HG02943 (cell line): ENCODE results near the gene NOC2L.

Experiments
- ATAC-seq: cut with Tn5 transposase; IDR thresholded peaks from one replicate; pipeline ENCODE4 v1.9.1; 2021; ENCODE audit warnings: mild to moderate bottlenecking, low read depth, moderate library complexity; ENCODE audit not compliant: unreplicated experiment

The NOC2L gene

DNA sequence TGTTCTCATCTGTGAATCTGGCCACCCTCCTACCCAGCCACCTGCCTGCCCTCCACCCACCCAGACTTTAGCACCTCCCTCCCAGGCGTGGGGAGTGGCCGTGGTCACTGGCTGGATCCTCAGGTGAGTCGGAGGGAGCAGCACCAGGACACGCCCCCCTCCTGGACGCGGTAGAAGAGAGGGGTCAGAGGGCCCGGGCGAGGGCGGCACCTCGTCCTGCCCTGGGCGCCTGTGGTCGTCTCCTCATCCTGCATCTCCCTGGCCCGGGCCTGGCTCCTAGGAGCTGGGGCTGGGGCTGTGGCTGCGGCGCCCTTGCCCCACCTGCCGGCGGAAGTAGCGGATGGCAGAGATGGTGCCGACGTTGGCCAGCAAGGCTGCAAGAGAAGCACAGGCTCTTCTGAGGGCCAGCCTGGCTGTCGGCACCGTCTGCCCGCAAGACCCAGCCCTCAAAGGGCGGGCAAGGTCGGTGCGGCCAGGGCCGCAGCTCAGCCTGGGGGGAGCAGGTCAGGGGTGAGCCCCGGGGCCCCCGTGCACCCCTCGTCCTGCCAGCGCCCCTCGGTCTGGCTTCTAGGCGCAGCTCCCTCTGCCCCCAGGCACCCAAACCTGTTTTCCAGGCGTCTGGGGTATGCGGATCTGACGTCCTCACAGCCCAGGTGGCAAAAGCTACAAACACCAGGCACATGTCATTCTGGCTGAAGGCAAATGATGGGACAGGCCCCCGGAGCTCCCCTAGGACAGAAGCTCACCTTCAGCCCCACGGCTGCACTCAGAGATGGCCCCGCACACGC lies 17.0 kb upstream of the NOC2L start:
- no peak for ATAC-seq

DNA sequence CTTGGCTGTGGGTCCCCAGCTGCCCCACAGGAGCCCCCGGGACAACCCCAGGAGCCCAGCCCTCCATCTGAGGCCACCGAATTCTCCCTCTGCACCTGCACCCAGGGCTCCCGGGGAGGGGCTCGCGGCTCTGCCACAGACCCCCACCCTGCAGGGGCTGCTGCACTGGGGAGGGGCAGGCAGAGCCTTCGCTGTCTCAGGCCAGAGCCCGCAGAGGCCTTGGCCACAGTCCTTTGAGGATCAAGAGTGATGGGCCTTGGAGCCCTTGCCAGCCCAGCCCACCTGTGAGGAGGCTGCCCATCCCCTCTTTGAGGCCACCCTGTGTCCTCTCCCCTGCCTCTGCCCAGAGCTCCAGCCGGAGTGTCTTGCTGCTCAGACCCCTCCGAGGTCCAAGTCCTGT lies 16.3 kb upstream of the NOC2L start:
- ATAC-seq: no peak

DNA sequence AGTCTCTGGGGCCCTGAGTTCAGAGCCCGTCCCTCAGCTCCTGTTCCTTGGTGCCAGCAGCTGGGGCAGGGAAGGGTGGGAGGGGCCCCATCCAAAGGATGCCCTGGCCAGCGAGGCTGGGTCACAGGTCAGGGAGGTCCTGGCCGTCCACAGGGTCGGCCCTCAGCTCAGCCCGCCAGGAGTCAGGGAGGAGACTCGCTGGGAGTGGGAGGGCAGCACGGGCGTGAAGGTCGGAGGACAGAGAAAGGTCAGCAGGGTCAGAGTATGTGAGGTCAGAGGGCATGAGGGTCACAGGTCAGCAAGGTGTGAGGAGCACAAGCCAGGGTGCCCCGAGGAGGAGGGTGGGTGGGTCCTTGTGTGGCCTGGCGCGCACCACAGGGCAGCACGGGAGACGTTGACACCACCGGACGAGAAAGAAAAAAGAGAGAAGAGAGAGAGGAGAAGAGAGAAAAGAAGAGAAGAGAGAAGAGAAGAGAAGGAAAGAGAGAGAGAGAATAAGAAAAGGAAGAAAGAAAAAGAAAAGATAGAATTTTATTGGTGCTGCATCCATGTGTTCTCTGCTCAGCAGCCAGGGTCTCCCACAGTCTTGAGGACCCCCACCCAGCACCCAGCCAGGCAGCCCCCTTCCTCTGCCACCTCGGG lies 15.8 kb upstream of the NOC2L start:
- no peak for ATAC-seq

DNA sequence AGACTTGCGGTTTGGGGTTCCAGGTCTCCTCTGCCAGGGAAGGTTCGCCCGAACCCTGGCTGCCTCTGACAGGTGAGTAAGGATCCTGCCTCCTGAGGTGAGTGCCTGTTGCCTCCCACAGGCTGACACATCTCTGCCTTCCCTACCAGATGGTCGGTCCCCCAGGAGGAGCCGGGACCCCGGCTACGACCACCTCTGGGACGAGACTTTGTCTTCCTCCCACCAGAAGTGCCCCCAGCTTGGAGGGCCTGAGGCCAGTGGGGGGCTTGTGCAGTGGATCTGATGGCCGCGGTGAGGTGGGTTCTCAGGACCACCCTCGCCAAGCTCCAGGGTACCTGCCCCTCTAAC lies 15.2 kb upstream of the NOC2L start:
- no peak for ATAC-seq

DNA sequence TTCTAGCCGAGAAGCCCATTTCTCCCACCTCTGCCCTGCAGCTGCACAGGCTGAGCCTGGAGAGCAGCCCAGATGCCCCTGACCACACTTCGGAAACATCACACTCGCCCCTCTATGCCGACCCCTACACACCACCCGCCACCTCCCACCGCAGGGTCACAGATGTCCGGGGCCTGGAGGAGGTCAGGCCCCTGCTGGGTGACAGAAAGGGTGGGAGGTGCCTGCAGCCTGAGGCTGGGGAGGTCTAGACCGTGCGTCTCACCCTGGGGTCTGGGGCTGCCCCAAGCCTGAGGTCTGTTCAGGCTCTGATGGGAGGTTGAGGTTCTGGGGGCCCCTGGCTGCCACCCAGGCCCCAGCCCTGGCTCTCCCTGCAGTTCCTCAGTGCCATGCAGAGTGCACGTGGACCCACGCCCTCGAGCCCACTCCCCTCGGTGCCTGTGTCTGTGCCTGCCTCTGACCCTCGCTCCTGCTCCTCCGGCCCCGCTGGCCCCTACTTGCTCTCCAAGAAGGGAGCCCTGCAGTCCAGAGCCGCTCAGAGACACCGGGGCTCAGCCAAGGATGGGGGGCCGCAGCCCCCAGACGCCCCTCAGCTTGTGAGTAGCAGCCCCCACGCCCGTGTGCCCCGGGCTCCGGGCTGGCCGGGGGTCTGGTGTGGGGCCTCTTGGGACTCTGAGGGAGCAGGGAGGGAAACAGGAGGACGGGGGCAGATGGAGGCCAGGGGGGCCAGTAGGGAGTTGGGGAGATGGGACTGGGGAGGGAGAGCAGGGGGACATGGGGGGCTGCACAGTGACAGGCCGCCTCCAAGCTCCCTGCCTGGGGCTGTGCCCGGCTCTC lies 14.6 kb upstream of the NOC2L start:
- ATAC-seq: no peak

DNA sequence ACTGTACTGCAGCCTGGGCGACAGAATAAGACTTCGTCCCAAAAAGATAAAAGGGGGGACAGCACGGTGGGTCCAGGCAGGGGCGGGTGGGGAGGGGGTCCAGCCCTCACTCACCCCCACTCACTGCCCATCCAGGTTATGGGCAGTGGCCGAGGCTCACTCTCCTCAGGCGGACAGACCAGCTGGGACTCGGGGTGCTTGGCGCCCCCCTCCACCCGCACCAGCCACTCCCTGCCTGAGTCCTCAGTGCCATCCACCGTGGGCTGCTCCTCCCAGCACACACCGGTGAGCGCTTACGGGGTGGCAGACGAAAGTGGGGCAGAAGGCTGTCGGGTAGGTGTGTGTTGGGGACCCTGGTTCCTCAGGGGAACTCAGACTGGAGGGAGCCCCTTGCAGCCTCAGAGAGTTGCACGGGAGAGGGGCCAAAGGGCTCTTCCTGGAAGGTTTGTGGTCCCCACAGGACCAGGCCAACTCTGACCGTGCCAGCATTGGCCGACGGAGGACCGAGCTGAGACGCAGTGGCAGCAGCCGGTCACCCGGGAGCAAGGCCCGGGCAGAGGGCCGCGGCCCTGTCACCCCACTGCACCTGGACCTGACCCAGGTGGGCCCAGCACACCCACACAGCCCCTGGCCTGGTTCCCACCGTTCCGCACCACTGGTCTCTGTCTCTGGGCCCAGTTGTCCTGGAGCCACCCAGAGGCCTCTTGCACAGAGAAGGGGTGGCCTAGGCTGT lies 13.8 kb upstream of the NOC2L start:
- no peak for ATAC-seq

DNA sequence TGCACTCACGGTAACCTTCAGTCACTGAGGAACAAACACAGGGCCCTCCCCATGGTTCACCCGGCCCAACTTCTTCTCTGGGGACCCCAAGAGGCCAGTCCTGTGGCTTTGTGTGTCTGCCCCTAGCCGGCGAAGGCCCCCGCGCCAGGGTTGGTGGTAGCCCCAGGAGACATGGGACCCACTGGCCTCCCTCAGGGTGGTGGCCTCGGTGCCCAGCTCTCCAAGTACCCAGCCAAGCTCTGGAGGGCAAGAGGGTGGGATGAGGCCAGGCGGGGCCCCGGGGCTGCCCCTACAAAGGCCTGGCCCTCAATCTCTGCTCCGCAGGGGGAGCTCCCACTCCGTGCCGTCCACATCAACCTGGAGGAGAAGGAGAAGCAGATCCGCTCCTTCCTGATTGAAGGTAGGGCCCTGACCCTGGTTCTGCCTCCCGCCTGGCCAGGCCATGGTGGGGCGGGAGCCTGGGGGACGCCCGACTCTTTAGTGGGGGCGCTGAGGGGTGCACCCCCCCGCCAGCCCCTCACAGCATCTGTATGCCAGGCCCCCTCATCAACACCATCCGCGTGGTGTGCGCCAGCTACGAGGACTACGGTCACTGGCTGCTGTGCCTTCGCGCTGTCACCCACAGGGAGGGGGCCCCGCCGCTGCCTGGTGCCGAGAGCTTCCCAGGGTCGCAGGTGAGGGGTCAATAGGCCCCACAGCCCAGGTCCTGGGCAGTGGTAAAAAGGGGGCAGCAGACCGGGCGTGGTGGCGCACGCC lies 12.9 kb upstream of the NOC2L start:
- ATAC-seq: no peak

DNA sequence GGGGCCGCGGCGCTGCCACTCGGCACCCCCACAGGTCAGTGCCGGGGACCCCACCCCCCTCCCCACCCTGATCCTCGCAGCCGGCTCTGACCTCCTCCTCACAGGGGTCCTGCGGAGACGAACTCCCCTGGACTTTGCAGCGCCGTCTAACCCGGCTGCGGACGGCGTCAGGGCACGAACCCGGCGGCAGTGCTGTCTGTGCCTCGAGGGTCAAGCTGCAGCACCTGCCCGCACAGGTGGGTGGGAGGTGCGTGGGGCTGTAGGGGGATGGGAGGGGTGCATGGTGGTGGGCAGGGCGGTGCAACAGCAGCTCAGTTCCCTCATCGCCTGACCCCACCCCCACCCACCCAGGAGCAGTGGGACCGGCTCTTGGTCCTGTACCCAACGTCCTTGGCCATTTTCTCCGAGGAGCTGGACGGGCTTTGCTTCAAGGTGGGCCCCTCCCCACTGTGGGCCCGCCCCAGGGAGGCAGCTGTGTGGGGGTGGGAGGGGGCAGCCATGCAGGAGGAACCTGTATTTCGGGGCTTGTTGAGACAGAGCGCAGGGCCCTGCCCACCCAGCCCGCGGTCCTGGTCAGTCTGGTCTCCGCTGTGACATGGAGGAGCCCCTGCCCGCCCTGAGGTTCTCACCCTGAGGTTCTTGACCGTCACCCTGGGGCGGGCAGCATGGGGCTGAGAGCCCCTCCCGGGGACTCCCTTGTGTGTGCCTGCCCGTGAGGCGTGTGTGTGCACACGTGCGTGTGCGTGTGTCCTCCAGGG lies 12.1 kb upstream of the NOC2L start:
- no peak for ATAC-seq

DNA sequence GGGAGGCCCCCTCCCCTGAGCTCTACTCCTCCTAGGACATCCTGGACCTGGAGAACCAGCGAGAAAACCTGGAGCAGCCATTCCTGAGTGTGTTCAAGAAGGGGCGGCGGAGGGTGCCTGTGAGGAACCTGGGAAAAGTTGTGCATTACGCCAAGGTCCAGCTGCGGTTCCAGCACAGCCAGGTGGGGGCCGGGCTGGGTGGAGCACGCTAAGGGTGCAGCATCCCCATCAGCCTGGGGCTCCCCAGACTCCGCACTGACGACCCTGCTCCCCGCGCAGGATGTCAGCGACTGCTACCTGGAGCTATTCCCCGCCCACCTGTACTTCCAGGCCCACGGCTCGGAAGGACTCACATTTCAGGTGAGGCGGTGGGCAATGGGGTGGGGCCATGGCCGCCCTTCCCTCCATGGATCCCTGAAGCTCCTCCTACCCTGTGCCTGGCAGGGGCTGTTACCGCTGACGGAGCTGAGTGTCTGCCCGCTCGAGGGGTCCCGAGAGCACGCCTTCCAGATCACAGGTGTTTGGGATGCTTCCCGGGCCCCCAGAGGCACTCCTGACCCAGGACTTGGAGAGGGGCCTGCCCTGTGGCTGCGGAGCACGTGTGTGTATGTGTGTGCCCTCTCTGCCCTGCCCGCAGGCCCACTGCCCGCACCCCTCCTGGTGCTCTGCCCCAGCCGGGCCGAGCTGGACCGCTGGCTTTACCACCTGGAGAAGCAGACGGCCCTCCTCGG lies 11.4 kb upstream of the NOC2L start:
- ATAC-seq: no peak

DNA sequence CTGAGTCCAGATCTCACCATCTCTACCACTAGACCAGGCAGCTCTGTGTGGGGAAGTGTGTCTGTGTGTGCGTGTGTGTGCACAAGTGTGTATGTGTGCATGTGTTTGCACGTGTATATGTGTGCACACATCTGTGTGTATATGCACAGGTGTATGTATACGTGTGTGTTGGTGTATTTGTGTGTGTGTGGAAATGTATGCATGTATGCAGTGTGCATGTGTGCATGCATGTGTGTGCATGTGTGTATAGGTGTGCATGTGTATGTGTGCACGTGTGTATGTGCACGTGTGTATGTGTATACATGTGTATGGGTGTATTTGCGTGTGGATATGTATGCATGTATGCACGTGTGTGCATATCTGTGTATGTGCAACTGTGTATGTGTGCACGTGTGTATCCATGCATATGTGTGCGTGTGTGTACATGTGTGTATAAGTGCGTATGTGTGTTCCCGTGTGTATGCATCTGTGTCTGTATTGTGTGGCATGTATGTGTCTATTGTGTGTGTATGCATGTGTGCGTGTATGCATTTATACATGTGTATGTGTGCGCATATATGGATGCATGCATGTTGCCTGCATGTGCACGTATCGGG lies 10.3 kb upstream of the NOC2L start:
- no peak for ATAC-seq

DNA sequence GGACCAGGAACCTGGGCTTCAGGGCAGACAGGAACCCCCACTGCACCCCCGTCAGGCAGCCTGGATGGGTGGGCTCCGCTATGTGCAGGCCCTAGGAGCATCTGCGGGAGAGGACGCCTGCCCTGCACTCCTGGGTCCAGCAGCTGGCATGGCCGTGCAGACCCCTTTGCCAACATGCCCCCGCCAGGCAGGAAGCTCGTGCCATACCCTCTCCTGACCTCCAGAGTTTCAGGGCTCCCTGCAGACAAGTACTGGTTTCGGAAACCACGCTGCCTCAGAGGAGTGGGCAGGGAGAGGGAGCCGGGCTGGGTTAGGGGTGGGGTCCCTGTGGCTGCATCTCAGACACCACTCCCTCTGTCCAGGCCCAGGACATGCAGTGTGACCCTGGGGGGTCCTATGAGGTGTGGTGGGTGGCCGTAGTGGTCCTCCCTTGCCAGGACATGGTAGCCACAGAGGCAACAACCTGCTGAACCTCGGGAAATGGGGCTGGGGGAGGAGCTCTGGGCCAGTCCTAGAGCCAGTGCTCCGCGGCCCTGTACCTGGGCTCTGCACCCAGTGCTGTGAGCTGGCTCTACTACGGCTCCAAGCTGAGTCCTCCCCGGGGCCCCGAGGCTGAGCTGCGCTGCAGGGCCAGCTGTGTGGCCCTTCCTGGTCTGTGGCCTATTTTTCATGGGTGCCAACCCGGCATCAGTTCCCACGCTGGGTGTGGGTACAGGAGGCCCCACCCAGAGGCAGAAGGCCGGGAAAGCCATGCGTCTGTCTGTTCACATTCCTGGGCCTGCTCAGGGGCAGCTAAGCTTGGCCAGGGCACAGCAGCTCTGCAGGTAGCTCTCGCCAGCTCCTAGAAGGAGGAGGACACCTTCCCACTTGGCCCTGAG lies 8.6 kb upstream of the NOC2L start:
- no peak for ATAC-seq

DNA sequence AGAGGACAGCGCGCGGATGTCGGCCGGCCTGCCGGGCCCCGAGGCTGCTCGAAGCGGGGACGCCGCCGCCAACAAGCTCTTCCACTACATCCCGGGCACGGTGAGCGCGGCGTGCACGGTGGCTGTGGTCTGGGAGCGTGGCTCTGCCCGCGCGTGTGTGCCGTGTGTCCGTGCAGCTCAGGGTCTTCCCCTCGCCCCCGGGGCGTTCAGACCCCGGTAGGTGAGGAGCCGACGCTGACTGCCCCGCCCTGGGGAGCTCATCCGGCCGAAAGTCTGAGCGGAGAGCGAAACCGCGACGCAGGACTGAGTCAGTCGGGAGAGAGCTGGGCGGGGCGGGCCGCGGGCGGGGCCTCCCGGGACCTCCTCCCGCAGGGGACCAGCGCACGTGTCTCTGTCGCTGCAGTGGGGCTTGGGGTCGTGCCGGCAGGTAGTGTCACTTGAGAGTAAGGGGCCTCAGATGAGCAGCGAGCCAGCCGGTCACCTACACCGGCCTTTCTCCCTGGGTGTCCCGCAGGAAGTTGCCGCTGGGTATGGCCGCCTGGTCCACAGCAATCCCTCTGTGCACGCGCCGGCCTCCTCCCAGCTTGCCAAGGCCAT lies 7.7 kb upstream of the NOC2L start:
- no peak for ATAC-seq

DNA sequence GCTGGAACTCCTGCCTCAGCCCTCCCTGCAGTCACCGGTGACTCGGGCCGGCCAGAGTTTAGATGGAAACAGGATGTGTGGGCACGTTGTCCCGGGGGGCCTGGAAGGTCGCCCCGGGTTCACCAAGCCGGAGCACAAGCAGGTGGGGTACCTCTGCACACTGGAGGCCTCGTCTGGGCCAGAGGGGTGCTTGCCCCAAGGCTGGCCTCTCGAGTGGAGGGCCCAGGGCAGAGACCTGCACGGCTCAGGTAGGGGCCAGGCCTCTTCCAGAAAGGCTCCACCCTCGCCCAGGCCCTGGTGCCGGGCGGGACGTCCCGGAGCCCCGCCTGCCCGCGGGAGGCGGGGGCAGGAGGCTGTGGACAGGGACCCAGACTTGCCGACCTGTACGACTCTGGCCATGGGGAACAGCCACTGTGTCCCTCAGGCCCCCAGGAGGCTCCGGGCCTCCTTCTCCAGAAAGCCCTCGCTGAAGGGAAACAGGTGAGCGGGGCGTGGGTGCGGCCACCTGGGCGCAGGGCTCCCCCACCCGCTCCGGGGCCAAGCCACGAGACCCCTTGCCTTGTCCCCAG lies 7.2 kb upstream of the NOC2L start, which contains the start of gene PLEKHN1:
Gene PLEKHN1 (plus strand): TSS at position 348 of the 569 bp plus-strand sequence. CDS start 50 bp downstream, at position 398.
- no peak for ATAC-seq

DNA sequence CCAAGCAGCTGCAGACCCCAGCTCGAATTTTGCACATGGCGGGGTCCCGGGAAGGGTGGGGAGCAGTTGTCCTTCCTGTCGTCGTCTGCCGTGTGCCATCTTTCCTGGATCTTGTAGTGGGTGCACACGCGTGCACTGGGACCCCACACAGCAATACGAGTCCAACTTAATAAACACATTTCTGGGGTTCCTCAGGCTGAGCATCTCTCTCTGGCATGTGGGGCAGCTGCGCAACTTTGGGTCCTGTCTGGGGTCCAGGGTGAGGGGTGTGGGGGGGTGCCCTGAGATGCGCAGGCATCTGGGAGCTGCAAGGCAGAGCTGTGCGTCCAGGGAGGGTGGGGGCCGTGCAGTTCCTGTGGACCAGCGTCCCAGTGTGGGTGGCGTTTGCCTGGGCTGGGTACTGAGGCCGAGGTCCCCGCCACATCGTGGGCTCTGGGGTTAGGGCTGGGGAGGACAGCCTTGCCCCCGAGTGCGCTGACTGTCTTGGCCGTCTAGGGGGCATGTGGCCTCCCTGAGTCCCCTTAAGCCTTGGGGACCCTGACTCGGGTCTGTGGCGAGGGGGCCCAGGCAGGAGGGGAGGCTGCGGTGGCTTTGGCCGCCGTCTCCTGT lies 6.6 kb upstream of the NOC2L start:
- ATAC-seq: no peak

DNA sequence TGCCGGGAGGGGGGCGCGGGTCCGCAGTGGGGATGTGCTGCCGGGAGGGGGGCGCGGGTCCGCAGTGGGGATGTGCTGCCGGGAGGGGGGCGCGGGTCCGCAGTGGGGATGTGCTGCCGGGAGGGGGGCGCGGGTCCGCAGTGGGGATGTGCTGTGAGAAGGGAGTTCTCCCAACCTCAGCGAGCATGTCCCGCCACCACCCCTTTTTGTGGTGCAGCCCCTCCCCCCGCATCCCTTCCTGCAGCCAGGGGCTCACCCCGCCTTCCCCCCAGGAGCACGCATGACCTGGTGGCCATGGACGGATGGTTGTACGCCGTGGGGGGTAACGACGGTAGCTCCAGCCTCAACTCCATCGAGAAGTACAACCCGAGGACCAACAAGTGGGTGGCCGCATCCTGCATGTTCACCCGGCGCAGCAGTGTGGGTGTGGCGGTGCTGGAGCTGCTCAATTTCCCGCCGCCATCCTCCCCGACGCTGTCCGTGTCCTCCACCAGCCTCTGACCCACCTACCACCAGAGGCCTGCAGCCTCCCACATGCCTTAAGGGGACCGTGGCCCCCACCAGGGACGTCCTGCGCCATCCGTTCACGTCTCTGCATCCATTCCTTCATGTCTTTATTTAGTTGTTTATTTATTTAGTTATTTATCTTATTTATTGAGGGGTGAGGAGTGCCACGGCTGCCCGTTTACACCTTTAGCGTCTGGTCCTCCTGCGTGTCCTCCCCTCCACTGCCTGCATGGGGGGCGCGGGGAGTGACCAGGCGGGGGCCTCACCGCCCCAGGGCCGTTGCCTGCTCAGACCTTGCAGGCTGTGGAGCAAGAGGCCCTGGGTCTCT lies 5.9 kb upstream of the NOC2L start:
- no peak for ATAC-seq
